ENCODE results near the gene STIP1. TPM values are rescaled to one million over a fixed set of nuclear protein-coding genes. Genes with fewer than 3 reads are reported as not detected.

STIP1 gene
- total RNA-seq, 1 experiment from 2014 or later: 338 TPM

DNA sequence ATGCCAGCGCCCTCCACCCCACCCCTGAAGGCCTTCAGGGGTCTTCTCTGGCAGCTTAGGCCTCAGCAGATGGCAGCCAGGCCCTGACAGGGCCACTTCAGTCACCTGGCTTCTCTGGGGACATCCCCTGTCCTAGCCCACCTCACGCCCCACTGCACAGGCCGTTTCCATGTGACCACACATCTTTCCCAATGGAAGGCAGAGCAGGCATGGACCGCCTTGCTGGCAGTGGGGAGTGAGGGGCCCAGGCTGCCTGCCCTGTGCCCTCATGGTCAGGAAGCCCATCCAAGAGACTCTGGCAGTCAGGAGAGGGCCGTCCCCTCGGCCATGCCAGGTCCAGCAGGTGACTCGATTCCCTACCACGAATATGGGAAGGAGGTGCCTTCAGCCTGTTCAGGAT lies 45.9 kb upstream of the STIP1 start:
- Mint-ChIP-seq H3K9me3 (no peaks in the 10 kb centered on the region; a peak in 1 of 5 replicates), H3K27ac (no peak overlapping the region), H3K4me1 (peaks cover 3 to 20% of the 10 kb centered on the region in 2 experiments; a peak in 3 of 4 replicates), H3K27me3 (ENCODE audit: low read depth) (peaks cover 23% of the 10 kb centered on the region), H3K36me3 (ENCODE audit: insufficient read depth in 1 of 3, low read depth in 3 of 3) (no peaks in the 10 kb centered on the region; a peak in 1 of 7 replicates), H3K4me3 (no peak overlapping the region)
- Histone ChIP-seq H3K23ac (ENCODE audit: insufficient read length, low read depth, low read length) (no peak overlapping the region), H3K4me2 (ENCODE audit: insufficient read depth, insufficient read length, low read length) (no peak overlapping the region), H3K27me3 (ENCODE audit: insufficient read depth, low read length) (peaks cover 3% of the 10 kb centered on the region; the same call in 1 of the 2 replicates), H4K20me1 (ENCODE audit: control insufficient read depth, insufficient read depth, insufficient read length) (no peaks in the 10 kb centered on the region), H4K8ac (replicated peaks; ENCODE audit: insufficient read length, low read depth, low read length) (no peak overlapping the region), H3T11ph (ENCODE audit: low read length) (no peak overlapping the region), H3K79me2 (ENCODE audit: insufficient read depth, low read length) (no peaks in the 10 kb centered on the region), H2AFZ (ENCODE audit: low read length) (no peak overlapping the region), H2BK5ac (ENCODE audit: insufficient read length, low read length) (no peak overlapping the region), H2BK12ac (ENCODE audit: insufficient read length, low read depth, low read length) (no peak overlapping the region), H2BK20ac (ENCODE audit: low read depth, low read length, poor library complexity, severe bottlenecking) (no peak overlapping the region), H3K14ac (ENCODE audit: insufficient read depth, low read length) (no peak overlapping the region; the same call in 1 of the 2 replicates), H3K79me1 (ENCODE audit: insufficient read depth, low read depth, low read length, poor library complexity, severe bottlenecking) (no peaks in the 10 kb centered on the region), H3K4me1 (ENCODE audit: insufficient read depth, low read length) (no peaks in the 10 kb centered on the region), H4K5ac (ENCODE audit: insufficient read length, low read depth, low read length) (no peak overlapping the region), H3K27ac (ENCODE audit: insufficient read length, low read depth, low read length) (no peak overlapping the region), H4K91ac (ENCODE audit: insufficient read length, low read depth, low read length) (no peak overlapping the region), H2BK120ac (ENCODE audit: low read depth, low read length, poor library complexity, severe bottlenecking) (no peak overlapping the region), H3K18ac (ENCODE audit: insufficient read length, low read depth, low read length) (no peak overlapping the region), H3K4ac (ENCODE audit: low read depth, low read length) (no peak overlapping the region), H2BK15ac (ENCODE audit: low read depth, low read length) (no peak overlapping the region), H3K9me3 (ENCODE audit: control insufficient read depth, low read depth, low read length) (no peaks in the 10 kb centered on the region), H3K56ac (ENCODE audit: insufficient read length, low read depth, low read length) (no peak overlapping the region), H3K23me2 (ENCODE audit: insufficient read length, low read depth, low read length, poor library complexity, severe bottlenecking) (no peaks in the 10 kb centered on the region), H3K9ac (ENCODE audit: extremely low read depth, insufficient read length, low read length) (no peak overlapping the region), H2AK5ac (ENCODE audit: insufficient read length, low read length) (no peak overlapping the region)
- WGBS (ENCODE audit: extremely low coverage, insufficient read length, low lambda C conversion rate): no CpG with 5 or more reads among the region's 8 CpGs
- TF ChIP-seq, protein P1, sequence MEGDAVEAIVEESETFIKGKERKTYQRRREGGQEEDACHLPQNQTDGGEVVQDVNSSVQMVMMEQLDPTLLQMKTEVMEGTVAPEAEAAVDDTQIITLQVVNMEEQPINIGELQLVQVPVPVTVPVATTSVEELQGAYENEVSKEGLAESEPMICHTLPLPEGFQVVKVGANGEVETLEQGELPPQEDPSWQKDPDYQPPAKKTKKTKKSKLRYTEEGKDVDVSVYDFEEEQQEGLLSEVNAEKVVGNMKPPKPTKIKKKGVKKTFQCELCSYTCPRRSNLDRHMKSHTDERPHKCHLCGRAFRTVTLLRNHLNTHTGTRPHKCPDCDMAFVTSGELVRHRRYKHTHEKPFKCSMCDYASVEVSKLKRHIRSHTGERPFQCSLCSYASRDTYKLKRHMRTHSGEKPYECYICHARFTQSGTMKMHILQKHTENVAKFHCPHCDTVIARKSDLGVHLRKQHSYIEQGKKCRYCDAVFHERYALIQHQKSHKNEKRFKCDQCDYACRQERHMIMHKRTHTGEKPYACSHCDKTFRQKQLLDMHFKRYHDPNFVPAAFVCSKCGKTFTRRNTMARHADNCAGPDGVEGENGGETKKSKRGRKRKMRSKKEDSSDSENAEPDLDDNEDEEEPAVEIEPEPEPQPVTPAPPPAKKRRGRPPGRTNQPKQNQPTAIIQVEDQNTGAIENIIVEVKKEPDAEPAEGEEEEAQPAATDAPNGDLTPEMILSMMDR (conservative IDR thresholded peaks at IDR 0.05): no peak
- no peak for DNase-seq

All from H9 (cell line).